ENCODE data around the gene ALDH9A1.

The ALDH9A1 gene

DNA sequence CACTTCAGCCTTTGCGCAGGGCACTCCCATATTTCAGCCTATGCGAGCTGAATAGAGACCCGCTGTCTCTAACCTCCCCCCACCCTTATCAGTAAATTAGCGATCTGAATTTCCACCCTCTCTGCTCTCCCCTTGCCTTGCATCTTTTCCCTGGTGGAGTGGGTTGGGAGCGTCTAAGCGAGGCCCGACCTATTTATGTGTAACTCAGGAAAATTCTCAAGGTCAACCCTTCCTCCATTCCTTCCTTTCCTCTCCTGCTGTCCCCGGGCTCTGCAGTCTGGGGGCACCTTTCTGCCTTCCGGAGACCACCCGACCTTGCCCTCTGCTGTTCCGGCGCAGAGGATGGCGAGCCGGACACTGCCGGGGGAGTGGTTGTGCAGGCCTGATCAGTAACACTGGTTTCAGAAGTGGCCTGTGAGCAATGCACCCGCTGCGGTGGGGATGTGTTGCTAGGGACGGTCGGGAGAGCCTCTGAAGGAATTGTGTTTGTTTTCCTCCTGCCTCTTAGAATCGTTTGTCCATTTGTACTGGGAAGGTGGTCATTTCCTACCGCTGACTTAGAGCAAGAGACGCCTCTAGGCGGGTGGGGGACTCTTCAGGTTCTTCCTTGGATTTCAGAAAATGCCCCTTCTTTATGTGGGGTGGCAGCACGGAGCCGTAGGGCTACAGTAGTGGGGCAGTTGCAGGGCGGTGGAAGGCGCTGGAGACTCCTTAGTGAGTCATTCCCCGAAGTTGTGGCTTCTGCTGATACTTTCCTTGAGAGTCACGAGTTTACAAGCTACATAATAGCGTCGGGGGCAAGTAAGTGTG is 66.8 kb downstream of the ALDH9A1 start:
- TF ChIP-seq ARNTL (CRISPR knock-in tag; IDR thresholded peaks at IDR 0.05; ENCODE audit: borderline replicate concordance, low read depth) (no peak), BACH2 (CRISPR knock-in tag; IDR thresholded peaks at IDR 0.05; ENCODE audit: borderline replicate concordance) (no peak), SNAI2 (CRISPR knock-in tag; IDR thresholded peaks at IDR 0.05) (no peak), ZNF565 (CRISPR knock-in tag; conservative IDR thresholded peaks at IDR 0.05; ENCODE audit: low read depth) (no peak), TCF4 (CRISPR knock-in tag; IDR thresholded peaks at IDR 0.05; ENCODE audit: borderline replicate concordance) (no peak), PPARA (CRISPR knock-in tag; IDR thresholded peaks at IDR 0.05; ENCODE audit: borderline replicate concordance) (no peak), ZNF8 (CRISPR knock-in tag; IDR thresholded peaks at IDR 0.05) (no peak), ZFP30 (CRISPR knock-in tag; IDR thresholded peaks at IDR 0.05) (no peak), ESRRG (CRISPR knock-in tag; IDR thresholded peaks at IDR 0.05) (no peak), ZFP3 (CRISPR knock-in tag; IDR thresholded peaks at IDR 0.05) (no peak), TOX (CRISPR knock-in tag; IDR thresholded peaks at IDR 0.05; ENCODE audit: borderline replicate concordance) (no peak), RARB (CRISPR knock-in tag; IDR thresholded peaks at IDR 0.05) (no peak), ZC3H10 (CRISPR knock-in tag; IDR thresholded peaks at IDR 0.05) (no peak), ZNF70 (CRISPR knock-in tag; IDR thresholded peaks at IDR 0.05) (no peak), CSDC2 (CRISPR knock-in tag; IDR thresholded peaks at IDR 0.05) (no peak)
- TF ChIP-seq, protein P1, sequence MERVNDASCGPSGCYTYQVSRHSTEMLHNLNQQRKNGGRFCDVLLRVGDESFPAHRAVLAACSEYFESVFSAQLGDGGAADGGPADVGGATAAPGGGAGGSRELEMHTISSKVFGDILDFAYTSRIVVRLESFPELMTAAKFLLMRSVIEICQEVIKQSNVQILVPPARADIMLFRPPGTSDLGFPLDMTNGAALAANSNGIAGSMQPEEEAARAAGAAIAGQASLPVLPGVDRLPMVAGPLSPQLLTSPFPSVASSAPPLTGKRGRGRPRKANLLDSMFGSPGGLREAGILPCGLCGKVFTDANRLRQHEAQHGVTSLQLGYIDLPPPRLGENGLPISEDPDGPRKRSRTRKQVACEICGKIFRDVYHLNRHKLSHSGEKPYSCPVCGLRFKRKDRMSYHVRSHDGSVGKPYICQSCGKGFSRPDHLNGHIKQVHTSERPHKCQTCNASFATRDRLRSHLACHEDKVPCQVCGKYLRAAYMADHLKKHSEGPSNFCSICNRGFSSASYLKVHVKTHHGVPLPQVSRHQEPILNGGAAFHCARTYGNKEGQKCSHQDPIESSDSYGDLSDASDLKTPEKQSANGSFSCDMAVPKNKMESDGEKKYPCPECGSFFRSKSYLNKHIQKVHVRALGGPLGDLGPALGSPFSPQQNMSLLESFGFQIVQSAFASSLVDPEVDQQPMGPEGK (CRISPR knock-in tag; IDR thresholded peaks at IDR 0.05; ENCODE audit: borderline replicate concordance) = no peak
- TF ChIP-seq, protein P2, sequence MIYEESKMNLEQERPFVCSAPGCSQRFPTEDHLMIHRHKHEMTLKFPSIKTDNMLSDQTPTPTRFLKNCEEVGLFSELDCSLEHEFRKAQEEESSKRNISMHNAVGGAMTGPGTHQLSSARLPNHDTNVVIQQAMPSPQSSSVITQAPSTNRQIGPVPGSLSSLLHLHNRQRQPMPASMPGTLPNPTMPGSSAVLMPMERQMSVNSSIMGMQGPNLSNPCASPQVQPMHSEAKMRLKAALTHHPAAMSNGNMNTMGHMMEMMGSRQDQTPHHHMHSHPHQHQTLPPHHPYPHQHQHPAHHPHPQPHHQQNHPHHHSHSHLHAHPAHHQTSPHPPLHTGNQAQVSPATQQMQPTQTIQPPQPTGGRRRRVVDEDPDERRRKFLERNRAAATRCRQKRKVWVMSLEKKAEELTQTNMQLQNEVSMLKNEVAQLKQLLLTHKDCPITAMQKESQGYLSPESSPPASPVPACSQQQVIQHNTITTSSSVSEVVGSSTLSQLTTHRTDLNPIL (CRISPR knock-in tag; IDR thresholded peaks at IDR 0.05; ENCODE audit: low read depth) = no peak
- TF ChIP-seq, protein P3, sequence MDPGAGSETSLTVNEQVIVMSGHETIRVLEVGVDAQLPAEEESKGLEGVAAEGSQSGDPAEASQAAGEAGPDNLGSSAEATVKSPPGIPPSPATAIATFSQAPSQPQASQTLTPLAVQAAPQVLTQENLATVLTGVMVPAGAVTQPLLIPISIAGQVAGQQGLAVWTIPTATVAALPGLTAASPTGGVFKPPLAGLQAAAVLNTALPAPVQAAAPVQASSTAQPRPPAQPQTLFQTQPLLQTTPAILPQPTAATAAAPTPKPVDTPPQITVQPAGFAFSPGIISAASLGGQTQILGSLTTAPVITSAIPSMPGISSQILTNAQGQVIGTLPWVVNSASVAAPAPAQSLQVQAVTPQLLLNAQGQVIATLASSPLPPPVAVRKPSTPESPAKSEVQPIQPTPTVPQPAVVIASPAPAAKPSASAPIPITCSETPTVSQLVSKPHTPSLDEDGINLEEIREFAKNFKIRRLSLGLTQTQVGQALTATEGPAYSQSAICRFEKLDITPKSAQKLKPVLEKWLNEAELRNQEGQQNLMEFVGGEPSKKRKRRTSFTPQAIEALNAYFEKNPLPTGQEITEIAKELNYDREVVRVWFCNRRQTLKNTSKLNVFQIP (CRISPR knock-in tag; IDR thresholded peaks at IDR 0.05; ENCODE audit: borderline replicate concordance, low read depth) = no peak
- ATAC-seq = peak; percentile 81

DNA sequence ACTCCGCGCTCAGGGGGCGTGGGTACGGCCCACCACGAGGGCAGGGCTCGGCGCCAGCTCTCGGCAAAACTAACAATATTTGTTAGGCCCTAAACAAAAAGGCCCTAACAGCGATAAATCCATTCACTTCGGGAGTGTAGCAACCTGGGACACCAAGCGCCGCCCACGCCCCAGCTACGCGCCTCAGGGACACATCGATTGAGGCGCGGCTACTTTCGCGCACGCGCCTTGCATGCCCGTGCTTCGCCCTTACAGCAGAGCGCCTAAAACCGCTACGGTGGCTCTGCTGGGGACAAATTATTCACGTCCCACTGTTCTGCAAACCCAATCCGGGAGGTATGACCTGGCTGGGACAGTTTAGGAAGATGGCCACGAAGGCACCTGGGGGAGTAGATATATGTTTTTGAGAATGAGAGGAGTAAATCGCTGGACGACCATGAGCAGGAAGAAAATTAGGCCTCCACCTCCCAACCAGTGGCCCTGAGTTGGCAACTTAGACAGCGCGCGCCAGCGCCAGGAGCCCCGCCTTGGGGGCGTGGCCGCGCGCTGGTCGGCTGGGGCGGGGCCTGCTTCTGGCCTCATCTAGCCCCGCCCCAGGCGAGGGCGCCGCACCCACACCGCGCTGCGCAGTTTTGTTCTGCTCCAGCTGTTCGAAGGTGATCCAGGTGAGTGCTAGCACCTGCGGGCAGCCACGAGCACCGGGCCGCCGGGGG is 67.6 kb downstream of the ALDH9A1 start, which contains the start of gene MGST3:
Gene MGST3 (plus strand): TSS at position 606 of the 713 bp plus-strand sequence. CDS start 18,614 bp downstream, outside the sequence.
- TF ChIP-seq, protein P4, sequence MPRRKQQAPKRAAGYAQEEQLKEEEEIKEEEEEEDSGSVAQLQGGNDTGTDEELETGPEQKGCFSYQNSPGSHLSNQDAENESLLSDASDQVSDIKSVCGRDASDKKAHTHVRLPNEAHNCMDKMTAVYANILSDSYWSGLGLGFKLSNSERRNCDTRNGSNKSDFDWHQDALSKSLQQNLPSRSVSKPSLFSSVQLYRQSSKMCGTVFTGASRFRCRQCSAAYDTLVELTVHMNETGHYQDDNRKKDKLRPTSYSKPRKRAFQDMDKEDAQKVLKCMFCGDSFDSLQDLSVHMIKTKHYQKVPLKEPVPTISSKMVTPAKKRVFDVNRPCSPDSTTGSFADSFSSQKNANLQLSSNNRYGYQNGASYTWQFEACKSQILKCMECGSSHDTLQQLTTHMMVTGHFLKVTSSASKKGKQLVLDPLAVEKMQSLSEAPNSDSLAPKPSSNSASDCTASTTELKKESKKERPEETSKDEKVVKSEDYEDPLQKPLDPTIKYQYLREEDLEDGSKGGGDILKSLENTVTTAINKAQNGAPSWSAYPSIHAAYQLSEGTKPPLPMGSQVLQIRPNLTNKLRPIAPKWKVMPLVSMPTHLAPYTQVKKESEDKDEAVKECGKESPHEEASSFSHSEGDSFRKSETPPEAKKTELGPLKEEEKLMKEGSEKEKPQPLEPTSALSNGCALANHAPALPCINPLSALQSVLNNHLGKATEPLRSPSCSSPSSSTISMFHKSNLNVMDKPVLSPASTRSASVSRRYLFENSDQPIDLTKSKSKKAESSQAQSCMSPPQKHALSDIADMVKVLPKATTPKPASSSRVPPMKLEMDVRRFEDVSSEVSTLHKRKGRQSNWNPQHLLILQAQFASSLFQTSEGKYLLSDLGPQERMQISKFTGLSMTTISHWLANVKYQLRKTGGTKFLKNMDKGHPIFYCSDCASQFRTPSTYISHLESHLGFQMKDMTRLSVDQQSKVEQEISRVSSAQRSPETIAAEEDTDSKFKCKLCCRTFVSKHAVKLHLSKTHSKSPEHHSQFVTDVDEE (CRISPR knock-in tag; IDR thresholded peaks at IDR 0.05) = no peak
- TF ChIP-seq, protein P3 (CRISPR knock-in tag; IDR thresholded peaks at IDR 0.05; ENCODE audit: borderline replicate concordance, low read depth) = peak; percentile 65; the same call in 1 of the 2 replicates
- peak; percentile 92 for ATAC-seq
